H9 (cell line): ENCODE results near the gene DMD. TPM values are rescaled to one million over a fixed set of nuclear protein-coding genes. Genes with fewer than 3 reads are reported as not detected.

Source experiments
- DNase-seq: peaks from one replicate; pipeline ENCODE4 v3.0.0-alpha.2; 2017
- H2AFZ ChIP-seq: one replicate; pipeline ENCODE4 v1.6.1; 2013; ENCODE audit warnings: mild to moderate bottlenecking, low read length, control low read depth, moderate library complexity
- H2AK5ac ChIP-seq: 2 replicates; pipeline ENCODE4 v1.6.1; 2013; ENCODE audit warnings: low read length, control low read depth, mixed read lengths; ENCODE audit not compliant: insufficient read length
- H2BK120ac ChIP-seq: one replicate; pipeline ENCODE4 v1.6.1; 2013; ENCODE audit warnings: low read depth, mild to moderate bottlenecking, low read length, control low read depth, inconsistent platforms; ENCODE audit not compliant: poor library complexity, severe bottlenecking
- H2BK12ac ChIP-seq: 2 replicates; pipeline ENCODE4 v1.6.1; 2013; ENCODE audit warnings: low read length, control low read depth, mixed read lengths, low read depth; ENCODE audit not compliant: insufficient read length
- H2BK15ac ChIP-seq: 2 replicates; pipeline ENCODE4 v1.6.1; 2013; ENCODE audit warnings: low read depth, low read length, control low read depth
- H2BK20ac ChIP-seq: one replicate; pipeline ENCODE4 v1.6.1; 2013; ENCODE audit warnings: low read depth, mild to moderate bottlenecking, low read length, control low read depth, inconsistent platforms; ENCODE audit not compliant: poor library complexity, severe bottlenecking
- H2BK5ac ChIP-seq: 2 replicates; pipeline ENCODE4 v1.6.1; 2013; ENCODE audit warnings: low read length, control low read depth, mixed read lengths; ENCODE audit not compliant: insufficient read length
- H3K14ac ChIP-seq: 2 replicates; pipeline ENCODE4 v1.6.1; 2013; ENCODE audit warnings: low read length, control low read depth; ENCODE audit not compliant: insufficient read depth
- H3K18ac ChIP-seq: 2 replicates; pipeline ENCODE4 v1.6.1; 2013; ENCODE audit warnings: low read depth, mild to moderate bottlenecking, mixed read lengths, low read length, control low read depth; ENCODE audit not compliant: insufficient read length
- H3K23ac ChIP-seq: 2 replicates; pipeline ENCODE4 v1.6.1; 2013; ENCODE audit warnings: low read length, control low read depth, mixed read lengths, low read depth; ENCODE audit not compliant: insufficient read length
- H3K23me2 ChIP-seq: 2 replicates; pipeline ENCODE4 v1.6.1; 2013; ENCODE audit warnings: low read depth, mild to moderate bottlenecking, mixed read lengths, low read length, control low read depth; ENCODE audit not compliant: insufficient read length, poor library complexity, severe bottlenecking
- H3K27ac ChIP-seq: 2 replicates; pipeline ENCODE4 v1.5.1; 2013; ENCODE audit warnings: low read length, control low read depth, mixed read lengths, low read depth; ENCODE audit not compliant: insufficient read length
- H3K27me3 ChIP-seq: 2 replicates; pipeline ENCODE4 v1.6.1; 2013; ENCODE audit warnings: low read length, control low read depth, inconsistent platforms; ENCODE audit not compliant: insufficient read depth
- H3K4ac ChIP-seq: 2 replicates; pipeline ENCODE4 v1.6.1; 2013; ENCODE audit warnings: low read depth, mild to moderate bottlenecking, control low read depth, inconsistent platforms, low read length, moderate library complexity
- H3K4me1 ChIP-seq: 2 replicates; pipeline ENCODE4 v1.6.1; 2013; ENCODE audit warnings: low read length, control low read depth, inconsistent platforms; ENCODE audit not compliant: insufficient read depth
- H3K4me2 ChIP-seq: 2 replicates; pipeline ENCODE4 v1.6.1; 2013; ENCODE audit warnings: low read length, control low read depth, mixed read lengths; ENCODE audit not compliant: insufficient read length, insufficient read depth
- H3K56ac ChIP-seq: 2 replicates; pipeline ENCODE4 v1.6.1; 2013; ENCODE audit warnings: low read depth, mild to moderate bottlenecking, mixed read lengths, low read length, control low read depth; ENCODE audit not compliant: insufficient read length
- H3K79me1 ChIP-seq: 2 replicates; pipeline ENCODE4 v1.6.1; 2013; ENCODE audit warnings: low read depth, mild to moderate bottlenecking, moderate library complexity, low read length, control low read depth, inconsistent platforms; ENCODE audit not compliant: insufficient read depth, poor library complexity, severe bottlenecking
- H3K79me2 ChIP-seq: 2 replicates; pipeline ENCODE4 v1.6.1; 2013; ENCODE audit warnings: low read length, control low read depth, inconsistent platforms; ENCODE audit not compliant: insufficient read depth
- H3K9ac ChIP-seq: 2 replicates; pipeline ENCODE4 v1.6.1; 2013; ENCODE audit warnings: low read length, control low read depth, mixed read lengths; ENCODE audit not compliant: insufficient read length; ENCODE audit errors: extremely low read depth
- H3K9me3 ChIP-seq: one replicate; pipeline ENCODE4 v1.6.1; 2013; ENCODE audit warnings: low read depth, low read length, inconsistent platforms; ENCODE audit not compliant: control insufficient read depth
- H3T11ph ChIP-seq: one replicate; pipeline ENCODE4 v1.6.1; 2013; ENCODE audit warnings: mild to moderate bottlenecking, low read length, control low read depth, inconsistent platforms
- H4K20me1 ChIP-seq: one replicate; pipeline ENCODE4 v1.6.1; 2013; ENCODE audit not compliant: control insufficient read depth, insufficient read length, insufficient read depth
- H4K5ac ChIP-seq: 2 replicates; pipeline ENCODE4 v1.6.1; 2013; ENCODE audit warnings: low read depth, mild to moderate bottlenecking, mixed read lengths, low read length, control low read depth; ENCODE audit not compliant: insufficient read length
- H4K8ac ChIP-seq: replicated peaks from 2 replicates; pipeline ENCODE4 v1.6.1; 2013; ENCODE audit warnings: low read length, control low read depth, mixed read lengths, low read depth; ENCODE audit not compliant: insufficient read length
- H4K91ac ChIP-seq: 2 replicates; pipeline ENCODE4 v1.6.1; 2013; ENCODE audit warnings: low read depth, mild to moderate bottlenecking, moderate library complexity, mixed read lengths, low read length, control low read depth; ENCODE audit not compliant: insufficient read length
- H3K27ac Mint-ChIP-seq, 3 experiments: 2 replicates in 2 of 3; 3 replicates in 1 of 3; pipeline ENCODE4 v1.8.0; 2020 to 2021; ENCODE audit warnings: mixed read lengths in 3 of 3, mild to moderate bottlenecking in 1 of 3, moderate library complexity in 1 of 3
- H3K27me3 Mint-ChIP-seq: 2 replicates; pipeline ENCODE4 v1.8.0; 2021; ENCODE audit warnings: low read depth, mild to moderate bottlenecking, moderate library complexity, mixed read lengths
- H3K36me3 Mint-ChIP-seq, 3 experiments: 2 replicates in 2 of 3; 3 replicates in 1 of 3; pipeline ENCODE4 v1.8.0; 2020 to 2021; ENCODE audit warnings: low read depth in 3 of 3, mixed read lengths in 3 of 3; ENCODE audit not compliant: insufficient read depth in 1 of 3
- H3K4me1 Mint-ChIP-seq, 2 experiments: 2 replicates each; pipeline ENCODE4 v1.8.0; 2020; ENCODE audit warnings: mixed read lengths in 2 of 2
- H3K4me3 Mint-ChIP-seq, 2 experiments: 2 replicates in 1 of 2; 3 replicates in 1 of 2; pipeline ENCODE4 v1.8.0; 2020 to 2021; ENCODE audit warnings: mild to moderate bottlenecking in 2 of 2, mixed read lengths in 2 of 2, moderate library complexity in 1 of 2
- H3K9me3 Mint-ChIP-seq, 2 experiments: 2 replicates in 1 of 2; 3 replicates in 1 of 2; pipeline ENCODE4 v1.8.0; 2020; ENCODE audit warnings: mild to moderate bottlenecking in 2 of 2, mixed read lengths in 2 of 2, moderate library complexity in 1 of 2
- CTCF ChIP-seq: fragments of 200-600 bp; sonication (generic); conservative IDR thresholded peaks from 3 replicates; pipeline ENCODE4 v1.8.0; 2021; ENCODE audit warnings: antibody characterized with exemption, mild to moderate bottlenecking
- WGBS: extraction: QIAGEN DNeasy Blood & Tissue Kit; methylation state at CpG from one replicate; pipeline ENCODE4 v1.1.7; 2013; ENCODE audit warnings: missing lambda C conversion rate, low lambda C conversion rate, mixed read lengths; ENCODE audit not compliant: insufficient read length; ENCODE audit errors: extremely low coverage; 5-methylcytosine and 5-hydroxymethylcytosine counted together
- total RNA-seq: library from RNA; stranded (reverse); gene quantifications from 2 replicates; pipeline ENCODE4 v1.2.1, GENCODE V29; 2021

The DMD gene
- total RNA-seq, 1 experiment from 2014 or later, result 3.8 TPM

GRCh38 chrX:31832263-31832662, 1379.1 kb downstream of the DMD start:
- no peaks in the 10 kb centered on the region for H3K9me3 ChIP-seq
- no peaks in the 10 kb centered on the region for H4K20me1 ChIP-seq
- H2AFZ ChIP-seq, result no peak overlapping the region
- H3K36me3 Mint-ChIP-seq, result no peaks in the 10 kb centered on the region; a peak in 2 of 7 replicates
- H3K27me3 ChIP-seq, result no peaks in the 10 kb centered on the region
- H2BK20ac ChIP-seq, result no peak overlapping the region
- H3K23me2 ChIP-seq, result no peaks in the 10 kb centered on the region
- H3T11ph ChIP-seq, result no peak overlapping the region
- H3K27ac ChIP-seq, result no peak overlapping the region
- no peak overlapping the region for H2BK120ac ChIP-seq
- H3K4me1 Mint-ChIP-seq, result no peaks in the 10 kb centered on the region
- H4K91ac ChIP-seq, result no peak overlapping the region
- no peak overlapping the region for H3K14ac ChIP-seq
- no peak overlapping the region for H3K56ac ChIP-seq
- no peaks in the 10 kb centered on the region for H3K79me2 ChIP-seq
- H2BK12ac ChIP-seq, result no peak overlapping the region
- no peak overlapping the region for H3K4me2 ChIP-seq
- no peak overlapping the region for H3K18ac ChIP-seq
- H3K9me3 Mint-ChIP-seq, result peaks cover 52% of the 10 kb centered on the region in 2 experiments
- H3K9ac ChIP-seq, result no peak overlapping the region
- no peak overlapping the region for H4K8ac ChIP-seq
- H3K4me3 Mint-ChIP-seq, result no peak overlapping the region
- H4K5ac ChIP-seq, result no peak overlapping the region
- H2AK5ac ChIP-seq, result no peak overlapping the region
- H3K27ac Mint-ChIP-seq, result no peak overlapping the region
- TF ChIP-seq CTCF, result no peak
- no peak overlapping the region for H2BK15ac ChIP-seq
- no peak overlapping the region for H2BK5ac ChIP-seq
- H3K79me1 ChIP-seq, result no peaks in the 10 kb centered on the region
- no peak for DNase-seq
- H3K4me1 ChIP-seq, result no peaks in the 10 kb centered on the region
- H3K23ac ChIP-seq, result no peak overlapping the region
- WGBS, result no CpG with 5 or more reads among the region's 1 CpG
- no peaks in the 10 kb centered on the region for H3K27me3 Mint-ChIP-seq
- H3K4ac ChIP-seq, result no peak overlapping the region
